ENCODE data around the gene TFPI. TPM values are rescaled to one million over a fixed set of nuclear protein-coding genes. Genes with fewer than 3 reads are reported as not detected.

TFPI gene
- total and polyA plus RNA-seq, 3 donors from 2014 or later: 10.5 to 13.5 (median 10.5) TPM

GRCh38 chr2:187495324-187495723, 58.9 kb downstream of the TFPI start:
- WGBS, 2 donors: 67 to 90% methylated on average over 1 of the region's 1 CpG
- DNase-seq: no peak
- Histone ChIP-seq H3K36me3 (ENCODE audit: low read depth, missing control alignments) (no peaks in the 10 kb centered on the region), H3K27ac (no peak overlapping the region), H3K9me3 (no peaks in the 10 kb centered on the region), H3K27me3 (no peaks in the 10 kb centered on the region), H3K4me1 (no peaks in the 10 kb centered on the region), H3K4me3 (no peak overlapping the region)
- TF ChIP-seq CTCF (IDR thresholded peaks at IDR 0.05) (no peak), POLR2A (IDR thresholded peaks at IDR 0.05) (no peak)
- intact Hi-C loops (cut with DNase I; ENCODE audit: low total_unique reads): no loop called here

GRCh38 chr2:187493877-187494568, 60.2 kb downstream of the TFPI start:
- DNase-seq: no peak
- no peaks in the 10 kb centered on the region for H3K36me3 ChIP-seq (ENCODE audit: low read depth, missing control alignments)
- no peaks in the 10 kb centered on the region for H3K4me1 ChIP-seq
- no peak overlapping the region for H3K4me3 ChIP-seq
- TF ChIP-seq POLR2A (IDR thresholded peaks at IDR 0.05): no peak
- TF ChIP-seq CTCF (IDR thresholded peaks at IDR 0.05): no peak
- H3K27me3 ChIP-seq: no peaks in the 10 kb centered on the region
- 96 to 98% methylated on average over 3 of the region's 3 CpGs for WGBS, 2 donors
- H3K9me3 ChIP-seq: no peaks in the 10 kb centered on the region
- H3K27ac ChIP-seq: no peak overlapping the region
- intact Hi-C loops (cut with DNase I; ENCODE audit: low total_unique reads): no loop called here

GRCh38 chr2:187493180-187493579, 61.1 kb downstream of the TFPI start:
- Histone ChIP-seq H3K4me1 (no peaks in the 10 kb centered on the region), H3K9me3 (no peaks in the 10 kb centered on the region), H3K4me3 (no peak overlapping the region), H3K36me3 (ENCODE audit: low read depth, missing control alignments) (no peaks in the 10 kb centered on the region), H3K27ac (no peak overlapping the region), H3K27me3 (no peaks in the 10 kb centered on the region)
- intact Hi-C loops (cut with DNase I; ENCODE audit: low total_unique reads): no loop called here
- WGBS, 2 donors: 86% methylated on average over 5 of the region's 5 CpGs
- DNase-seq: no peak
- no peak for TF ChIP-seq CTCF (IDR thresholded peaks at IDR 0.05)

GRCh38 chr2:187486241-187486640, 68.0 kb downstream of the TFPI start:
- H3K4me3 ChIP-seq: no peak overlapping the region
- H3K36me3 ChIP-seq (ENCODE audit: low read depth, missing control alignments): no peaks in the 10 kb centered on the region
- TF ChIP-seq POLR2A (IDR thresholded peaks at IDR 0.05) (no peak), CTCF (IDR thresholded peaks at IDR 0.05) (no peak)
- no peak overlapping the region for H3K27ac ChIP-seq
- no peaks in the 10 kb centered on the region for H3K27me3 ChIP-seq
- no peaks in the 10 kb centered on the region for H3K4me1 ChIP-seq
- intact Hi-C loops (cut with DNase I; ENCODE audit: low total_unique reads): no loop called here
- no peaks in the 10 kb centered on the region for H3K9me3 ChIP-seq
- no peak for DNase-seq

- Histone ChIP-seq H3K36me3 (ENCODE audit: low read depth, missing control alignments) (no peaks in the 10 kb centered on the region), H3K4me1 (no peaks in the 10 kb centered on the region), H3K9me3 (no peaks in the 10 kb centered on the region), H3K27me3 (no peaks in the 10 kb centered on the region), H3K27ac (no peak overlapping the region), H3K4me3 (no peak overlapping the region)
- TF ChIP-seq CTCF (IDR thresholded peaks at IDR 0.05): no peak
- TF ChIP-seq POLR2A (IDR thresholded peaks at IDR 0.05): no peak
- 74 to 89% methylated on average over 1 of the region's 1 CpG for WGBS, 2 donors
- no peak for DNase-seq
- intact Hi-C loops (cut with DNase I; ENCODE audit: low total_unique reads): no loop called here
Measured at GRCh38 chr2:187485523-187485922, 68.7 kb downstream of the TFPI start.
